Fibroblast of skin of left biceps (primary cell): ENCODE measurements around the gene HCRTR2.

ENCODE experiments used
- DNase-seq, 2 experiments: peaks; one replicate each; pipeline ENCODE4 v3.0.0-alpha.2; 2013; ENCODE audit warnings: low read depth in 2 of 2

Gene HCRTR2

DNA sequence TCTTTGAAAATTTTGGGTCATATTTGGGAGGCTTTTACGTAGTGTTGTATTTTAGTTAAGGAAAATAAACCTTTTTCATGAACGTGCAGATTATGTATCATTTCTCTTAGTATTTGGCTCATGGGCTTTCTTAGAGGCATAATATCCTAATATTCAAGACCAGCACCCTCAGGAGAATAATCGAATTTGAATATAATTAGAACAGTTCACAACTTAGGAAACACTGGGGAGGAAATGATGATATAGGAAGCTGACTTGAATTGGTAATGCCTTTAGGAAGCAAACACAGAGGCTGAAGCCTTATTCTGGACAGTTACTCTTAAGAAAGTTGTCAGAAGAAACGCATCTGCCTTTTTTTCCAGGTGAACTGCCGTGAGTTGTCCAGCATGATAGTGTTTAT is 152.9 kb downstream of the HCRTR2 start, which contains the start of gene GFRAL:
Gene GFRAL (plus strand): TSS at position 301 of the 400 bp plus-strand sequence. CDS start 86 bp downstream, at position 387.
- no peak for DNase-seq
